Sigmoid colon (tissue), 4 donors: ENCODE measurements around the gene ALOX5.

ENCODE experiments used
- CTCF ChIP-seq, 4 experiments: fragments of 450-650 bp in 3 of 4; fragments of 200-600 bp in 1 of 4; IDR thresholded peaks; one replicate each; pipeline ENCODE4 v1.5.1; 2016 to 2019; ENCODE audit warnings: antibody characterized with exemption in 4 of 4, mild to moderate bottlenecking in 3 of 4, moderate library complexity in 2 of 4
- EP300 ChIP-seq, 4 donors: sonication (generic); formaldehyde crosslinking; IDR thresholded peaks; one replicate each; pipeline ENCODE4 v1.6.1; 2017; ENCODE audit warnings: antibody characterized with exemption in 4 of 4
- POLR2AphosphoS5 ChIP-seq, 4 donors: sonication (generic); formaldehyde crosslinking; IDR thresholded peaks; one replicate each; pipeline ENCODE4 v1.6.1; 2017; ENCODE audit warnings: antibody characterized with exemption in 4 of 4

DNA sequence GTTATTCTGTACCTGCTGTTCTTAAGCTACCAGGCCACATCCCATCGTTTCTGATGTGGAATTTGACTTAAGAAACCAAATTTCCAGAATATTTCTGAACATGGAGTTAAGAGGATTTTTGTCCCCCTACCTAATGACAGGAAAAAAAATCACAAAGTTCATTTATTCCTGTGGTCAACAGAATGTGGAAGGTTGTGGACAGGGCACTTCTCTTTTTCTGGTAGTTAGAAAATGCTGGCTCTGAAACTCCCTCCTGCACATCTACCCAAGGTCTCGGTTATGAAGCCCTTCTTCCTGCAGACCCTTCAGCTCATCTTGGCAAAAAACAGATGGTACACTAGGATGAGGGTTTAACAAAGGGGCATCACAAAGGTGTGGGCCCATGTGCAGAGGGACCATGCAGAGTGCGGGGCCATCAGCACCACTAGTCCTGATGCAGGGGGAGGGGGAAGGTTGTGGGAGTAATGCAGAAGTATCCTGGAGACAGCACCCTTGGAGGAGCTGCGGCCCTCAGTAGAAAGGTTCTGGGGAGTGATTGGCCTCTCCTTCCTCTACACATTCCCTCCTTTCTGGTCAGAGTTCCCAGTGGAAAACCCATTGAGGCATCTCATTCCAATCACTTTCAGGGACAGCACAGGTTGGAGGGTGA, 9.8 kb downstream of the ALOX5 start:
- TF ChIP-seq POLR2AphosphoS5 (IDR thresholded peaks at IDR 0.05) (no peak), CTCF (IDR thresholded peaks at IDR 0.05) (no peak), EP300 (IDR thresholded peaks at IDR 0.05) (no peak)
